SK-N-SH (cell line): ENCODE measurements around the gene PEPD. TPM values are rescaled to one million over a fixed set of nuclear protein-coding genes. Genes with fewer than 3 reads are reported as not detected.

Experiments used
- CTCF ChIA-PET: fragments of 300-600, 350-600 bp; formaldehyde crosslinking; extraction: SDS; loops from one replicate; lab custom pipeline; 2021; lab: Yijun Ruan, JAX
- POLR2A ChIA-PET: fragments of 350-600 bp; sonication (Branson Sonifier 250); formaldehyde crosslinking; extraction: SDS; loops from one replicate; lab custom pipeline; 2020; ENCODE audit warnings: antibody characterized with exemption, inconsistent platforms; lab: Yijun Ruan, JAX
- DNase-seq: peaks from one replicate; pipeline ENCODE4 v3.0.0; 2012
- H2AFZ ChIP-seq: fragments of 200-600 bp; sonication (generic); 2 replicates; pipeline ENCODE4 v1.8.1; 2016; ENCODE audit warnings: antibody characterized with exemption, mild to moderate bottlenecking, low read depth
- H3F3A ChIP-seq: fragments of 200-600 bp; sonication (generic); replicated peaks from 2 replicates; pipeline ENCODE3; 2016; ENCODE audit warnings: antibody characterized with exemption, mild to moderate bottlenecking; ENCODE audit not compliant: insufficient read depth
- H3K27ac ChIP-seq, 2 experiments: fragments of 200-500 bp in 1 of 2; fragments of 200-600 bp in 1 of 2; sonication (Bioruptor generic) in 1 of 2; sonication (generic), shearing (Covaris generic) in 1 of 2; 2 replicates each; pipeline versions ENCODE4 v1.5.1 to v1.6.1; 2014 to 2016; ENCODE audit warnings: low read depth in 2 of 2, inconsistent platforms in 1 of 2, low read length in 1 of 2, mild to moderate bottlenecking in 1 of 2, mixed read lengths in 1 of 2
- H3K27me3 ChIP-seq: fragments of 200-600 bp; sonication (generic), shearing (Covaris generic); 2 replicates; pipeline ENCODE4 v1.6.1; 2016; ENCODE audit warnings: mixed run types; ENCODE audit not compliant: insufficient read depth
- H3K36me3 ChIP-seq, 2 experiments: fragments of 200-500 bp in 1 of 2; fragments of 200-600 bp in 1 of 2; sonication (Bioruptor generic) in 1 of 2; sonication (generic) in 1 of 2; replicated peaks in 1 of 2; 2 replicates each; pipeline versions ENCODE3 to v1.5.1; 2014 to 2016; ENCODE audit warnings: low read length in 1 of 2, mild to moderate bottlenecking in 1 of 2; ENCODE audit not compliant: insufficient read depth in 2 of 2, control insufficient read depth in 1 of 2
- H3K4me1 ChIP-seq, 2 experiments: fragments of 200-500 bp in 1 of 2; fragments of 200-600 bp in 1 of 2; sonication (Bioruptor generic) in 1 of 2; sonication (generic), shearing (Covaris generic) in 1 of 2; 2 replicates each; pipeline versions ENCODE4 v1.5.1 to v1.6.1; 2014 to 2016; ENCODE audit warnings: low read depth in 1 of 2, low read length in 1 of 2, mixed run types in 1 of 2; ENCODE audit not compliant: insufficient read depth in 2 of 2, control insufficient read depth in 1 of 2
- H3K4me2 ChIP-seq: fragments of 200-600 bp; sonication (generic), shearing (Covaris generic); 2 replicates; pipeline ENCODE4 v1.6.1; 2017; ENCODE audit warnings: mixed run types
- H3K4me3 ChIP-seq, 2 experiments: fragments of 200-500 bp in 1 of 2; fragments of 200-600 bp in 1 of 2; sonication (Bioruptor generic) in 1 of 2; sonication (generic), shearing (Covaris generic) in 1 of 2; 2 replicates each; pipeline versions ENCODE4 v1.5.1 to v1.8.1; 2014 to 2016; ENCODE audit warnings: low read depth in 2 of 2, inconsistent platforms in 1 of 2, low read length in 1 of 2, mild to moderate bottlenecking in 1 of 2, mixed read lengths in 1 of 2, moderate library complexity in 1 of 2
- H3K79me2 ChIP-seq: fragments of 200-600 bp; sonication (generic); 2 replicates; pipeline ENCODE4 v1.8.1; 2017; ENCODE audit warnings: mild to moderate bottlenecking; ENCODE audit not compliant: insufficient read depth
- H3K9ac ChIP-seq: fragments of 200-600 bp; sonication (generic); 2 replicates; pipeline ENCODE4 v1.6.1; 2017; ENCODE audit warnings: mixed run types
- H3K9me2 ChIP-seq: fragments of 200-600 bp; sonication (generic); 2 replicates; pipeline ENCODE4 v1.6.1; 2017; ENCODE audit warnings: mixed run types
- H3K9me3 ChIP-seq: fragments of 200-600 bp; sonication (generic); 2 replicates; pipeline ENCODE4 v1.6.1; 2017; ENCODE audit warnings: mixed run types, mild to moderate bottlenecking, moderate library complexity
- H4K20me1 ChIP-seq: fragments of 200-600 bp; sonication (generic); 2 replicates; pipeline ENCODE4 v1.6.1; 2017; ENCODE audit warnings: mild to moderate bottlenecking, mixed run types; ENCODE audit not compliant: insufficient read depth
- CHD2 ChIP-seq: fragments of 150-350 bp; IDR thresholded peaks from 2 replicates; pipeline ENCODE4 v1.6.1; 2018; ENCODE audit warnings: low read length; ENCODE audit not compliant: partially characterized antibody
- FOSL2 ChIP-seq: IDR thresholded peaks from 2 replicates; pipeline ENCODE4 v1.4.0; 2012; ENCODE audit warnings: low read depth, mild to moderate bottlenecking, moderate library complexity, borderline replicate concordance
- FOXJ3 ChIP-seq: sonication (generic); formaldehyde crosslinking; IDR thresholded peaks from 2 replicates; pipeline ENCODE4 v1.5.1; 2020; ENCODE audit warnings: mild to moderate bottlenecking, missing genetic modification reagents
- FOXM1 ChIP-seq: IDR thresholded peaks from 2 replicates; pipeline ENCODE4 v1.4.0; 2012; ENCODE audit warnings: low read depth, mild to moderate bottlenecking
- GABPA ChIP-seq: IDR thresholded peaks from 2 replicates; pipeline ENCODE4 v1.4.0; 2012; ENCODE audit warnings: low read depth, mild to moderate bottlenecking
- GATA2 ChIP-seq: sonication (generic); formaldehyde crosslinking; IDR thresholded peaks from 2 replicates; pipeline ENCODE4 v1.5.0; 2020; ENCODE audit warnings: mild to moderate bottlenecking, missing genetic modification reagents
- MAX ChIP-seq: IDR thresholded peaks from 2 replicates; pipeline ENCODE4 v1.4.0; 2012; ENCODE audit warnings: low read depth
- MEF2A ChIP-seq: IDR thresholded peaks from 2 replicates; pipeline ENCODE4 v1.4.0; 2012; ENCODE audit warnings: low read depth, borderline replicate concordance
- RCOR1 ChIP-seq: fragments of 150-350 bp; IDR thresholded peaks from 2 replicates; pipeline ENCODE4 v1.6.1; 2017; ENCODE audit warnings: antibody characterized with exemption, low read length
- REST ChIP-seq: IDR thresholded peaks from 2 replicates; pipeline ENCODE4 v1.6.1; 2012; ENCODE audit warnings: mild to moderate bottlenecking, low read depth, low read length, moderate library complexity
- RFX5 ChIP-seq: IDR thresholded peaks from 2 replicates; pipeline ENCODE4 v1.6.1; 2012; ENCODE audit warnings: mild to moderate bottlenecking, improper control_type of control experiment, low read length
- SIN3A ChIP-seq: IDR thresholded peaks from 2 replicates; pipeline ENCODE4 v1.6.1; 2012; ENCODE audit warnings: low read depth, mild to moderate bottlenecking, low read length, moderate library complexity, borderline replicate concordance
- TCF12 ChIP-seq: IDR thresholded peaks from 2 replicates; pipeline ENCODE4 v1.4.0; 2012
- TEAD4 ChIP-seq: IDR thresholded peaks from 2 replicates; pipeline ENCODE4 v1.4.0; 2012; ENCODE audit warnings: mild to moderate bottlenecking, borderline replicate concordance; ENCODE audit not compliant: insufficient read depth
- WGBS: methylation state at CpG from one replicate; pipeline ENCODE4 v1.1.6; 2017; ENCODE audit warnings: low lambda C conversion rate; 5-methylcytosine and 5-hydroxymethylcytosine counted together
- polyA plus RNA-seq, 3 experiments: library from polyadenylated mRNA; depleted of rRNA; stranded (reverse); fragments of >200 nt; gene quantifications; 2 replicates each; pipeline ENCODE4 v1.2.3, GENCODE V29; 2012

The PEPD gene
- polyA plus RNA-seq, 1 of the 3 experiments (the other 2 are of a cell fraction): 88.9 TPM

GRCh38 chr19:33382006-33382405 is 139.6 kb downstream of the PEPD start (continued):
- TF ChIP-seq REST: no peak
- TF ChIP-seq TEAD4: no peak
- no peak for TF ChIP-seq GATA2 (CRISPR knock-in tag)
- no peak for TF ChIP-seq FOXJ3 (CRISPR knock-in tag)
- TF ChIP-seq SIN3A: no peak
- no peak for TF ChIP-seq RFX5
- TF ChIP-seq GABPA: no peak
- TF ChIP-seq FOSL2: no peak
- no peak for TF ChIP-seq MAX
- no peak for TF ChIP-seq MEF2A
- no peak for TF ChIP-seq RCOR1
- TF ChIP-seq CHD2: no peak

GRCh38 chr19:33381101-33381500 is 140.5 kb downstream of the PEPD start:
- Histone ChIP-seq H3K4me3 (no peak overlapping the region), H3K4me1 (peaks cover 4 to 10% of the 10 kb centered on the region in 2 experiments; a peak in 2 of 4 replicates), H3K27ac (no peak overlapping the region), H3K79me2 (peaks cover 98% of the 10 kb centered on the region), H3K4me2 (no peak overlapping the region), H4K20me1 (peaks cover 99% of the 10 kb centered on the region), H3K9me3 (no peaks in the 10 kb centered on the region), H3K27me3 (no peaks in the 10 kb centered on the region), H3K36me3 (peaks cover 18 to 19% of the 10 kb centered on the region in 2 experiments), H3K9me2 (no peaks in the 10 kb centered on the region), H2AFZ (no peak overlapping the region), H3F3A (peaks cover 2% of the 10 kb centered on the region), H3K9ac (no peak overlapping the region)
- DNase-seq: no peak
- 99% methylated on average over 4 of the region's 4 CpGs for WGBS
- TF ChIP-seq TCF12 (no peak), FOXM1 (no peak)
- POLR2A ChIA-PET: no interaction called here
- CTCF ChIA-PET: interaction anchor here (1.3 to 5.4 kb wide), 6 partner anchors 11 to 146 kb away, joined by 3 to 32 read pairs (median 6); no protein-coding TSS in a partner anchor
